CD4-positive, alpha-beta T cell treated with Interleukin-1 beta for 1 hour (primary cell): ENCODE data around the gene SPAG7.
"Not testable (repeated sequence)": the region's sequence is repeated elsewhere in the genome, so short reads cannot be mapped to it uniquely, and the experiment has no call there.

Source experiments
- DNase-seq, 2 donors: peaks; one replicate each; pipeline ENCODE4 v3.0.0-alpha.2; 2020 to 2022

SPAG7 gene

DNA sequence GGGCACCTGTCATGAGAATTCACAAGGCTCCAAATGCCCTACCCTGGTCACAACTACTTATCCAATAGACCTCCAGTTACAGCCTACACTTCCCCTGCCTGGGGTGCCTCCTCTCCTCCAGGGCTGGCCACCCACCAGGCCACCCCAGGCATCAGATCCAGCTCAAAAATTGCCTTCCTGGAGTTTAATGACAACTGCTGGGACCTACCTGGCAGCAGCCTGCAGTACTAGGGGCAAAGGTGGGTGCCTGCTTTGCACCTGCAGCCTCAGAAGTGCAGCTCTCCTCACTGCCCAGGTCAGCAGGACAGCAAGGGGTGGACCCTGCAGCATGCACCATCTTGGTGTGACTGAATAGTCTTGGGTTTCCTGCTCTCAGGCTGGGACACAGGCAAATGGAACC is 32.0 kb downstream of the SPAG7 start:
- no peak for DNase-seq

DNA sequence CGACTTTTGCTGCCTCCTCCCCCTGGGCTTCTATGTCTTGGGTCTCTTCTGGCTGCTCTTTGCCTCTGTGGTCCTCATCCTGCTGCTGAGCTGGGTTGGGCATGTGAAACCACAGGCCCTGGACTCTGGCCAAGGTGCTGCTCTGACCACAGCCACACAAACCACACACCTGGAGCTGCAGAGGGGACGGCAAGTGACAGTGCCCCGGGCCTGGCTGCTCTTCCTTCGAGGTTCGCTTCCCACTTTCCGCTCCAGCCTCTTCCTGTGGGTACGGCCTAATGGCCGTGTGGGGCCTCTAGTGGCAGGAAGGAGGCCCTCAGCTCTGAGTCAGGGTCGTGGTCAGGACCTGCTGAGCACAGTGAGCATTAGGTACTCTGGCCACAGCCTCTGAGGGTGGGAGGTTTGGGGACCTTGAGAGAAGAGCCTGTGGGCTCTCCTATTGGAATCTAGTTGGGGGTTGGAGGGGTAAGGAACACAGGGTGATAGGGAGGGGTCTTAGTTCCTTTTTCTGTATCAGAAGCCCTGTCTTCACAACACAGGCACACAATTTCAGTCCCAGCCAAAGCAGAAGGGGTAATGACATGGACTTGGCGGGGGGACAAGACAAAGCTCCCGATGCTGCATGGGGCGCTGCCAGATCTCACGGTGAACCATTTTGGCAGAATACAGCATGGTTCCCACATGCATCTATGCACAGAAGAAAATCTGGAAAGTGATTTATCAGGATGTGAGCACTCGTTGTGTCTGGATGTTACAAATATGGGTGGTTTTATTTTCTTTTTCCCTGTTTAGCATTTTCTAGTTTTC is 33.2 kb downstream of the SPAG7 start:
- DNase-seq: peak; percentile 24 to 29

GRCh38 chr17:4933646-4934045 is 34.0 kb downstream of the SPAG7 start:
- no peak for DNase-seq

GRCh38 chr17:4932756-4933155 is 34.9 kb downstream of the SPAG7 start:
- DNase-seq: no peak

- DNase-seq: no peak
These were observed 35.7 kb downstream of the SPAG7 start, which contains the start of gene GP1BA for GRCh38 chr17:4931963-4932362. GP1BA (plus strand) TSS chr17:4932277; CDS start chr17:4932605, 328 bp downstream.

DNA sequence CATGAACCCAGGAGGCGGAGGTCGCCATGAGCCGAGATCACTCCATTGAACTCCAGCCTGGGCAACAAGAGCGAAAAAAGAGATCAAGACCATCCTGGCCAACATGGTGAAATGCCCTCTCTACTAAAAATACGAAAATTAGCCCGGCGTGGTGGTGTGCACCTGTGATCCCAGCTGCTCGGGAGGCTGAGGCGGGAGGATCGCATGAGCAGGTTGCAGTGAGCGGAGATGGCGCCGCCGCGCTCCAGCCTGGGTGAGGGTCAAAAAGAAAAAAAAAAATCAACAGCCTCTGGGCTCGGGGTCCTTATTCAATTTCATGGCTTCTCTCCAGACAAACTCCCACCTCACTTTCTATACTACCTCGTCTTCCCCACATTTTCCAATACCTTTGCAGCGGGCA is 38.7 kb downstream of the SPAG7 start:
- no peak for DNase-seq

DNA sequence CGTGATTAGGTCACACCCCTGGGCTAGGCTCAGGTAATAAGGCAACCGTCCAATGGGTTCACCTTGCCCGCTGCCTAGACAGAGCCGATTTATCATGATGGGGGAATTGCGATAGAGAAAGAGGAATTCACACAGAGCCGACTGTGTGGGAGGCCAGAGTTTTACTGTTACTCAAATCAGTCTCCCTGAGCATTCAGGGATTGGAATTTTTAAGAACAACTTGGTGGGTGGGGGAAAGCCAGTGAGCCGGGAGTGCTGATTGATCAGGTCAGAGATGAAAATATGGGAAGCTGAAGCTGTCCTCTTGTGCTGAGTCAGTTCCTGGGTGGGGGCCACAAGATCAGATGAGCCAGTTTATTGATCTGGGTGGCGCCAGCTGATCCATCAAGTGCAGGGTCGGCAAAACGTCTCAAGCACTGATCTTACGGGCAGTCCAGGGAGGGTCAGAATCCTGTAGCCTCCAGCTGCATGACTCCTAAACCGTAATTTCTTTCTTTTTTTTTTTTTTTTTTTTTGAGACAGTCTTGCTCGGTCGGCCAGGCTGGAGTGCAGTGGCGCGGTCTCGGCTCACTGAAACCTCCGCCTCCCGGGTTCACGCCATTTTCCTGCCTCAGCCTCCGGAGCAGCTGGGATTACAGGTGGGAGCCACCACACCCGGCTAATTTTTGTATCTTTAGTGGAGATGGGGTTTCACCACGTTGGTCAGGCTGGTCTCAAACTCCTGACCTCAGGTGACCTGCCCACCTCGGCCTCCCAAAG is 40.9 kb downstream of the SPAG7 start:
- not testable (repeated sequence) for DNase-seq

- no peak for DNase-seq
These were observed 46.3 kb downstream of the SPAG7 start for GRCh38 chr17:4921320-4921719.

DNA sequence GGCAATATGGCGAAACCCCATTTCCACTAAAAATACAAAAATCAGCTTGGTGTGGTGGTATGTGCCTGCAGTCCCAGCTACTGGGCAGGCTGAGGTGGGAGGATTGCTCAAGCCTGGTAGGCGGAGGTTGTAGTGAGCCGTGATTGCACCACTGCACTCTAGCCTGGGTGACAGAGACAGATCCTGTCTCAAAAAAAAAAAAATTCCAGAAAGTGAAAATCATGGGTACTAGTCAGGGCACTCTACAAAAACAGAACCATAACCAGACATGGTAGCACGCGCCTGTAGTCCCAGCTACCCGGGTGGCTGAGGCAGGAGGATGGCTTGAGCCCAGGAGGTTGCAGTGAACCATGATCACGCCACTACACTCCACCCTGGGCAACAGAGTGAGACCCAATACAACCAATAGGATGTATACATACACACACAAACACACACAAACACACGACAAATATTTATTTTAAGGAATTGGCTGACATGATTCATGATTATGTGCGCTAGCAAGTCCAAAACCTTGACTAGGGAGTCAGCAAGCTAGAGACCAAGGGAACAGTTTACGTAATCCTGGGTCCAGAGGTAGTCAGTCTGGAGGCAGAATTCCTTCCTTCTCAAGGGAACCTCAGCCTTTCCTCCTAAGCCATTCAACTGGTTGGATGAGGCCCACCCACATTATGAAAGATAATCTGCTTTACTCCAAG is 47.1 kb downstream of the SPAG7 start:
- peak in 1 of 2 donors; percentile 54 for DNase-seq

DNA sequence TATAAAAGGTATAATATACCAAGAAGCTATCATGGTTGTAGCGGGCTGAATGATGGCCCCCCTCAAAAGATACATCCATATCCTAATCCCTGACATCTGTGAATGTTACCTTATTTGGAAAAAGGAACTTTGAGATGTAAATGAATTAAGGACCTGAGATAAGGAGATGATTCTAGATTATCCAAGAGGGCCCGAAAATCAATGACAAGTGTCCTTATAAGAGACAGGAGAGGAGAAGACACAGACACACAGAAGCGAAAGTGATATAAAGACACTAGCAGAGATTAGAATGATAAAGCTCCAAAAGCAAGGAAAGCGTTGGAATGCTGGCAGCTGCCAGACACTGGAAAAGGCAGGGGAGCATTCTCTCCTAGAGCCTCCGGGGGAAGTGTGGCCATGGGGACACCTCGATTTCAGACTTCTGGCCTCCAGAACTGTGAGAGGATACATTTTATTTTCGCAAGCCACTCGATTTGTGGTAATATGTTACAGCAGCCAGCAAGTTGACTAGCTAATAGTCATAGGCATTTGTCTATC is 48.0 kb downstream of the SPAG7 start:
- DNase-seq: no peak

DNA sequence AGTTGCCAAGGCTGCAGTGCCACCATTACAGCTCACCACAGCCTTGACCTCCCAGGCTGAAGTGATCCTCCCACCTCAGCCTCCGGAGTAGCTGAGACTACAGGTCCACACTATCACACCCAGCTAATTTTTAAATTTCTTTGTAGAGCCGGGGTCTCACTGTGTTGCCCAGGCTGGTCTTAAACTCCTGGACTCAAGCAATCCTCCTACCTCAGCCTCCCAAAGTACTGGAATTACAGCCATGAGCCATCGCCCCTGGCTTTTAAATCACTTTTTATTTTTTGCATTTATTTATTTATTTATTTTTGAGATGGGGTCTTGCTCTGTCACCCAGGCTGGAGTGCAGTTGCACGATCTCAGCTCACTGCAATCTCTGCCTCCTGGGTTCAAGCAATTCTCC is 53.1 kb downstream of the SPAG7 start:
- DNase-seq: not testable (repeated sequence)

- DNase-seq: no peak
These were observed 53.6 kb downstream of the SPAG7 start for GRCh38 chr17:4913994-4914393.
